Activated CD4-positive, alpha-beta T cell treated with anti-CD3 and anti-CD28 coated beads, Interleukin-2, amount 10 ng/mL, durations not matched to agents 7 days and 5 days (primary cell): Measurements from ENCODE around the gene GDPD5. TPM values are rescaled to one million over a fixed set of nuclear protein-coding genes. Genes with fewer than 3 reads are reported as not detected.

Experiments used
- CTCF ChIA-PET: fragments of 350-600 bp; sonication (Branson Sonifier 250); formaldehyde crosslinking; loops from one replicate; lab custom pipeline; 2021; ENCODE audit warnings: antibody characterized with exemption; lab: Charles Lee
- POLR2A ChIA-PET: fragments of 350-600 bp; sonication (Branson Sonifier 250); formaldehyde crosslinking; loops from one replicate; lab custom pipeline; 2021; ENCODE audit warnings: antibody characterized with exemption; lab: Charles Lee
- DNase-seq: peaks from one replicate; pipeline ENCODE4 v3.0.0-alpha.2; 2020
- H3K27ac Mint-ChIP-seq: one replicate; pipeline ENCODE4 v1.8.0; 2021; ENCODE audit warnings: mild to moderate bottlenecking, moderate library complexity, mixed read lengths
- H3K27me3 Mint-ChIP-seq: one replicate; pipeline ENCODE4 v1.8.0; 2021; ENCODE audit warnings: mixed read lengths
- H3K36me3 Mint-ChIP-seq: one replicate; pipeline ENCODE4 v1.8.0; 2021; ENCODE audit warnings: low read depth, mixed read lengths
- H3K4me1 Mint-ChIP-seq: one replicate; pipeline ENCODE4 v1.8.0; 2021; ENCODE audit warnings: mixed read lengths
- H3K4me3 Mint-ChIP-seq: one replicate; pipeline ENCODE4 v1.8.0; 2021; ENCODE audit warnings: mild to moderate bottlenecking, moderate library complexity, mixed read lengths
- H3K9me3 Mint-ChIP-seq: one replicate; pipeline ENCODE4 v1.8.0; 2021; ENCODE audit warnings: mixed read lengths
- total RNA-seq, 2 experiments: library from RNA; stranded (reverse); gene quantifications; one replicate each; pipeline ENCODE4 v1.2.3, GENCODE V29; 2021

The GDPD5 gene
- total RNA-seq, 2 experiments from 2014 or later = 55.8 to 62.3 TPM

DNA sequence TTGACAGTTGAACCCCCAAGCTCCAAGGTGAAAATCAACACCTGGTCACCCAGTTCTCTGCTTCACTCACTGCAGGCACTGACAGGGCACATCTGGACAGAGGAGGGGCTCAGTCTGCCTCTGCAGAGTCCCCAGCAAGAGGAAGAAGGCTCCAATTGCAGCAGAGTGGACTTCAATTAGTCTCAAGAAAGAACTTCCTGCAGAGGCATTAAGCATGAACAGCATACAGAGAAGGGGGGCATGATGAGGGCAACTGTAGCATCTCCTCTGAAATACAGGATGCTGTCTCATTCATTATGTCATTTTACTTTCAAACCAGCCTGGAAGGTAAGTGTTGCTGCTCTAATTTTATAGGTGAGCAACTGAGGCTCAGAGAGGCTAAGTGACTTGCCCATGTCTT, 11.1 kb downstream of the GDPD5 start:
- ChIA-PET POLR2A (no interaction called here), CTCF (interaction anchor here (1.0 kb wide), 1 partner anchor 9 kb away, joined by 3 read pairs; no protein-coding TSS in a partner anchor)
- Mint-ChIP-seq H3K36me3 (peaks cover 8% of the 10 kb centered on the region), H3K27me3 (no peaks in the 10 kb centered on the region), H3K4me3 (no peak overlapping the region), H3K27ac (no peak overlapping the region), H3K9me3 (no peaks in the 10 kb centered on the region), H3K4me1 (peaks cover 38% of the 10 kb centered on the region)
- DNase-seq = no peak

DNA sequence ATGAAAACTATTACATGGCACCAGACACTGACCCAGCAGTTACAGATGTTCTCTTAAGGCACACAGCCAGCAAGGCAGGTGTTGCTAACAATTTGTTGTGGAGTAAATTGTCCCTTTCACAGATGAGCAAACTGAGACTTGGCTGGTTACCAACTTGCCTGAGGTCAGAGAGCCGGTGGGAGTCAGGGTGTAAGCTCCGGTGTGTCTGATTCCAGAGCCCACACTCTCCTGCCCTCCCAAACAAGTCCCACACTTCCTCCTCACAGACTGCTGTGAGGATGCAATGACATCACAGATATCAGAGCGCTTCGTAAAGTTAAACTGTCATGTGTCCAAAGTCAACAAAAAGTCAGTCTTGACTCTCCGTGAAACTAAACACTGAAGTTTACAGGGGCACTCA, 12.5 kb downstream of the GDPD5 start:
- ChIA-PET POLR2A (no interaction called here), CTCF (interaction anchor here (1.0 kb wide), 1 partner anchor 10 kb away, joined by 3 read pairs; no protein-coding TSS in a partner anchor)
- Mint-ChIP-seq H3K9me3 (no peaks in the 10 kb centered on the region), H3K4me3 (no peak overlapping the region), H3K27ac (peak overlapping the region; percentile 21), H3K27me3 (no peaks in the 10 kb centered on the region), H3K36me3 (peaks cover 8% of the 10 kb centered on the region), H3K4me1 (peaks cover 41% of the 10 kb centered on the region)
- no peak for DNase-seq

DNA sequence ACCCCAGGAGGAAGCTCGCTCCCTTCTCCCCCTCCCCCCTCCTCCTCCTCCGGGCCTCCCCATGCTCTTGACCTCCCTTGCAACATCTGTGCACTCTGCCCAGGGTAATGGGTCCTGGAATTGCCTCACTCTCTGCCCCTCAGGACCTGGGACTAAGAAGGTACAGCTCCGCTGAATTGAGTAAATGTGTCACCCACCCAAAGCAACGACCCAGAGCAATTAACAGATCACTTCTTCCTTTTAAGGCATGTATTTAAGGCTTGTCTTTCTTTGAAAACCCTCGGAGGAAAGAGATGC, 15.1 kb downstream of the GDPD5 start:
- POLR2A ChIA-PET = no interaction called here
- Mint-ChIP-seq H3K9me3 (no peaks in the 10 kb centered on the region), H3K27me3 (no peaks in the 10 kb centered on the region), H3K4me3 (no peak overlapping the region), H3K4me1 (peaks cover 30% of the 10 kb centered on the region), H3K36me3 (peaks cover 1% of the 10 kb centered on the region), H3K27ac (peak overlapping the region; percentile 76)
- no peak for DNase-seq
- CTCF ChIA-PET = interaction anchor here (1.0 to 1.4 kb wide), 2 partner anchors 11 to 12 kb away, joined by 3 to 4 read pairs; no protein-coding TSS in a partner anchor

DNA sequence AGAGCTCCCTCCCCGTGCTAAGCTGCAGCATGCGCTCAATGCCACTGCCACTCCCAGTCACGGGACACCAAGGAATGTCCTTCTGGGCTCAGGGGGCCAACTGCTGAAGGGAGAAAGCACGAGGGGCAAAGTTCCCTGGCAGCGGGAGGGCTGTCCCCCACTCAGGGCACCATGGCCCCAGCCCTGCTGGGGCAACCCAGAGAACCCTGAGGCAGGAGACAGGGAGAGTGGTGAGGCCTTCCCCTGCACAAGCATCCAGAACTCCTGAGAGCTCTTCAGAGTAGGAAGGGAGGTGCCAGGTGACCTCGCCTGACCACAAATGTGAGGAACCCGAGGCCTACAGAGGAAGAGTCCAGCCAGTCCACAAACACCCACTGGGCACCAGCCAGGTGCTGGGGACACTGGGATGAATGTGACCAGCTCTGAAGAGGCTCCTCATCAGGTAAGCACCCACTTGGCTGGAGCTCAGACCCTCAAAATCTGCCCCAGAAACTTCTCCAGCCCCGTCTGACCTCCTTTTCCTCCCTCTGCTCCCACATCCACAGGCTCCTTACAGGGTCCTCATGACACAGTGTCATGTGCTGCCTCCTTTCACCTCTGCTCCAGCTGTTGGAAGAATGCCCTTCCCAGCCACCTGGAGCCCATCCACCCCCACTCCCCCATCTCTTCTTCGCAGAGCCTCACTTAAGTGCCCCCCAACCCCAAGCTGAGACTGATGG, 15.6 kb downstream of the GDPD5 start:
- no peaks in the 10 kb centered on the region for H3K36me3 Mint-ChIP-seq
- peak overlapping the region; percentile 19 for H3K27ac Mint-ChIP-seq
- H3K4me3 Mint-ChIP-seq = no peak overlapping the region
- H3K9me3 Mint-ChIP-seq = no peaks in the 10 kb centered on the region
- ChIA-PET POLR2A (no interaction called here), CTCF (interaction anchor here (0.7 to 1.4 kb wide), 3 partner anchors 11 to 38 kb away, joined by 3 to 4 read pairs (median 3); no protein-coding TSS in a partner anchor)
- H3K27me3 Mint-ChIP-seq = no peaks in the 10 kb centered on the region
- DNase-seq = no peak
- H3K4me1 Mint-ChIP-seq = peaks cover 29% of the 10 kb centered on the region

DNA sequence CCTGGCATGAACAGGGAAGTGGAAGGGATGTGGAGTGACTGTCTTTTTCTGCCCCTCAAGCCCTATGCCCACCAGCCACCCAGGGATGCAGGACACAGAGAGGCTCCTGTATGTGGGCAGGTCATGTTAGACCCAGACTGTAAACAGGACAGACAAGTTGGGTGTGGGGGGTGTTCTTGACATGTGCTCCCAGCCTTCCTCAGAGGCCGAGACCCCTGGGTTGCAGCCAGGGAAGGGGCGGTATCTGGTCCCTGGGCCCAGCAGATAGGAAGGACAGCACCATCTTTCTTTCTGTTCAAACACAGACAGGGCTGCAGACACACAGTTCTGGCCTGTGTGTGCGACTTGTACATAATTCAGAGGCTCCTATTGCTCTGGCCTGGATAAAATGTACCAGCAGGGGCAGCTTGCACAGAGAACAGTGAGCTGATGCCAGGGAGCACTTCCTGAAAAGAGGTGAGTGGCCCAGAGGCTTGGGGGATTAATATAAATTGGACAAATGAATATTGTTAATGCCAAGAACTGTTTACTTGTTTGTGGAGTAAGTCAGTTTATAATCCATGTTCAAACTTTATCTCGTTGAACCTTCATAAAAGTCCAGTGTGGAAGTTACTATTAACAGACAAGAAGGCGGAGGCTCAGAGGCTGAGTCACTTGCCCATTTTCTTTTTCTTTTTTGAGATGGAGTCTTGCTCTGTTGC, 16.6 kb downstream of the GDPD5 start:
- Mint-ChIP-seq H3K4me1 (peaks cover 29% of the 10 kb centered on the region), H3K9me3 (no peaks in the 10 kb centered on the region), H3K36me3 (no peaks in the 10 kb centered on the region), H3K4me3 (no peak overlapping the region), H3K27ac (peak overlapping the region; percentile 95), H3K27me3 (no peaks in the 10 kb centered on the region)
- no peak for DNase-seq
- ChIA-PET POLR2A (no interaction called here), CTCF (no interaction called here)

DNA sequence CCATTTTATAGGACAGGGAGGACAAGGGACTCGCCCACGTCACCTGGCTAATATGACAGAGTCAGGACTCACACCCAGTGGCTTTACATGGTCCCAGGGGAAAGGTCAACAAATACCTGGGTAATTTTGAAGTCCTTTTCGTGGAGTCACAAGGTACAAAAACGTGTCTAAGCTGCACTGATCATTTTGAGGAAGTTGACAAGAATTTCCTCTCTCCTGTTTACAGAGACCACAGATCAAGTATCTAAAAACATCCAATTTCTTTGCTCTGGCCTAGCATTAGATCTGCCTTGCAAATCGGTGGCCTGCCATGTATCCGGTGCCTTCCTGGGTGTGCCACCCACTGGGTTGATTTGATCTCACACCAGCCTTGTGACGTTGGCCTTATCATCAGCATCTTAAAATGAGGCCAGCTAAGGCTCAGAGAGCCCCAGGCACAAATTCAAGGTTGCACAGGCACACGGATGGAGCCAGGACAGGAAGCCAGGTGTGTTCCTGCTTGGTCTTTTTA, 17.6 kb downstream of the GDPD5 start:
- Mint-ChIP-seq H3K27ac (peak overlapping the region; percentile 95), H3K27me3 (no peaks in the 10 kb centered on the region), H3K4me1 (peaks cover 29% of the 10 kb centered on the region), H3K9me3 (no peaks in the 10 kb centered on the region), H3K36me3 (no peaks in the 10 kb centered on the region), H3K4me3 (peak overlapping the region; percentile 33)
- CTCF ChIA-PET = interaction anchor here (0.8 to 1.4 kb wide), 4 partner anchors 12 to 63 kb away, joined by 3 to 5 read pairs (median 3); no protein-coding TSS in a partner anchor
- peak; percentile 81 for DNase-seq
- POLR2A ChIA-PET = no interaction called here

DNA sequence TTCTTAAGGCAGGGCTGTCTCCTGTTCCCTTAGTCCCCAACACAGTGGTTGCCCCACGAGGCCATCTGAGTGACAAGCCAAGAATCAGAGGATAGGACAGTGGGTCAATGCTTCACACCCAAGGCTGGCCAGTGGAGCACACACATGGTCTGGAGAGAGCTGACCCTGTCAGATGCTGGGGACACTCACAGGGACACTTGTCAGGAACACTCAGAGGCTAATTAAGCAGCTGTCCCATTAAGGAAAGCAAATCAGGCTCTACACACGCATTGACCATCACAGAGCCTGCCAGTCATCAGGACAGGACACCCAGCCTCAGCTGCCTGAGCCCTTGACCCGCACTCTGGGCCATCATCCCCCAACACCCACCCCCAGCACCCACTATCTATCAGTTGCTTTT, 18.2 kb downstream of the GDPD5 start:
- DNase-seq = no peak
- Mint-ChIP-seq H3K4me1 (peaks cover 31% of the 10 kb centered on the region), H3K36me3 (no peaks in the 10 kb centered on the region), H3K9me3 (no peaks in the 10 kb centered on the region), H3K27me3 (no peaks in the 10 kb centered on the region), H3K27ac (peak overlapping the region; percentile 95), H3K4me3 (no peak overlapping the region)
- ChIA-PET POLR2A (no interaction called here), CTCF (interaction anchor here (0.8 to 1.4 kb wide), 4 partner anchors 11 to 63 kb away, joined by 3 to 5 read pairs (median 3); no protein-coding TSS in a partner anchor)

DNA sequence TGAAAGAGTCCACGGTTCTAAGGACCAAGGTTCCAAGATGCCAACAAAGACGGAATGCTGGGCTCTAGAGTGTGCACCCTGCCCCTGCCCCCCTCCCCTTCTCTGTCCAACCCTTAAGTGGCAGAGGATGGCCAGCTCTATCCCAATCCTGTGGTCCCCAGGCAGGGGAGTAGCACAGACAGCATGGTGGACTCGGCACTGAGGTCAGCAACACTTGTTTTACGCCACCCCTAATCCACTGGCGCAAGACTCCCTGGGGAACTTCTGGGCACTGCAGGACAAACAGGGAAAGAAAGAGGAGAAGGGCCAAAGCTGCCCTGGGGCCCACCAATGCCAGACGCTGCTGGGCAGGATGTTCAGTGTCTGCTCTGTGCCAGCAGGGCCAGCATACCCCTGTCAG, 18.9 kb downstream of the GDPD5 start:
- POLR2A ChIA-PET = no interaction called here
- no peaks in the 10 kb centered on the region for H3K27me3 Mint-ChIP-seq
- CTCF ChIA-PET = interaction anchor here (0.6 to 1.1 kb wide), 3 partner anchors 12 to 47 kb away, joined by 3 to 4 read pairs (median 4); no protein-coding TSS in a partner anchor
- H3K4me1 Mint-ChIP-seq = peaks cover 37% of the 10 kb centered on the region
- H3K27ac Mint-ChIP-seq = peak overlapping the region; percentile 95
- no peaks in the 10 kb centered on the region for H3K9me3 Mint-ChIP-seq
- H3K36me3 Mint-ChIP-seq = no peaks in the 10 kb centered on the region
- H3K4me3 Mint-ChIP-seq = no peak overlapping the region
- DNase-seq = no peak

DNA sequence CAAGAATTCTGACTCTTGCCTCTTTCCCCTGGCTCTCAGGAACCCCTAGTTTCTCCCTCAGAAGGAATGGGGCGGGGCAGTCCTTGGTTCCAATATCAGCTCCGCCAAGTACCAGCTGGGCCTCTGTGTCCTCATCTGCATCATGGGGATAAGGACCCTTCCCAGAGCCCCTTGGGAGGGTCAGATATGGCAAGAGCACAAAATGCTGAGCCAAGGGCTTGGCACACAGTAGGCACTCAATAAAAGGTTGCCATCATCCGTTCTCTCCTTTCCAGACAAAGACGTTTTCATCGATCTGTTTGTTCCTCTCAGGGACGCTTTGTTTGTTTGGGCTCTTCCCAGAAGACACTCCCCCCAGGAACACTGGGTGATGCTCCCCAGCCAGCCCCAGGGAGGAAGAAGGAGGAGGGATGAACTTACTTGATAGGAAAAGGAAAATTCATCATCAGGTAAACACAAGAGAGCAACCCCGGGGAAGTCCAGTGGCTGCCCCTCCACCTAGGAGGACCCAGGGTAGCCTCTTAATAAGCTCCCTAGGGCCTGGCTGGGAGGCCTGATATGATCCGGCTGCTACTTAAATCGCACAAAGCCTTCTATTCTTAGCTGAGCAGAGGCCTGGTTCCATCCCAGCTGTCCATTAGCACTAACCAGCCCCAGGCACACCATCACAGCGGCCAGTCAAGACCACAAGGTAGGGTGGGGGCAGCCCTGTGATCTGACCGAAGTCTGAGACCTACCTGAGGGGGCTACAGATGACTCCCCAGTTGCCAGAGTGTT, 19.6 kb downstream of the GDPD5 start:
- Mint-ChIP-seq H3K9me3 (no peaks in the 10 kb centered on the region), H3K27me3 (no peaks in the 10 kb centered on the region), H3K27ac (peak overlapping the region; percentile 95), H3K36me3 (no peaks in the 10 kb centered on the region), H3K4me1 (peaks cover 38% of the 10 kb centered on the region), H3K4me3 (no peak overlapping the region)
- POLR2A ChIA-PET = no interaction called here
- CTCF ChIA-PET = interaction anchor here (0.6 to 1.1 kb wide), 3 partner anchors 11 to 46 kb away, joined by 3 to 4 read pairs (median 4); no protein-coding TSS in a partner anchor
- no peak for DNase-seq

DNA sequence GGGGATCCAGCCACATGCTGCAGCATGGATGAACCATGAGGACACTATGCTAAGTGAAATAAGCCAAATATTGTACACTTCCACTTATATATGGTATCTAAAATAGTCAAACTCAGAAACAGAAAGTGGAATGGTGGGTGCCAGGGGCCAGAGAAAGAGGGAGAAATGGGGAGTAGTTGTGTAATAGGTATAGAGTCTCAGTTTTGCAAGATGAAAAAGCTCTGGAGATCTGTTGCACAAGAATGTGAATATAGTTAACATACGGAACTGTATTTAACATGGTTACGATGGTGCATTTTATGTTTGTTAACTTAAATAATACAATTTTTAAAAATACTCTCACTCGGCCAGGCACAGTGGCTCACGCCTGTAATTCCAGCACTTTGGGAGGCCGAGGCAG, 21.2 kb downstream of the GDPD5 start:
- no peaks in the 10 kb centered on the region for H3K9me3 Mint-ChIP-seq
- no peak overlapping the region for H3K27ac Mint-ChIP-seq
- CTCF ChIA-PET = interaction anchor here (1.2 kb wide), 1 partner anchor 29 kb away, joined by 3 read pairs; no protein-coding TSS in a partner anchor
- POLR2A ChIA-PET = no interaction called here
- H3K36me3 Mint-ChIP-seq = no peaks in the 10 kb centered on the region
- H3K4me1 Mint-ChIP-seq = peaks cover 43% of the 10 kb centered on the region
- H3K4me3 Mint-ChIP-seq = no peak overlapping the region
- no peaks in the 10 kb centered on the region for H3K27me3 Mint-ChIP-seq
- no peak for DNase-seq

DNA sequence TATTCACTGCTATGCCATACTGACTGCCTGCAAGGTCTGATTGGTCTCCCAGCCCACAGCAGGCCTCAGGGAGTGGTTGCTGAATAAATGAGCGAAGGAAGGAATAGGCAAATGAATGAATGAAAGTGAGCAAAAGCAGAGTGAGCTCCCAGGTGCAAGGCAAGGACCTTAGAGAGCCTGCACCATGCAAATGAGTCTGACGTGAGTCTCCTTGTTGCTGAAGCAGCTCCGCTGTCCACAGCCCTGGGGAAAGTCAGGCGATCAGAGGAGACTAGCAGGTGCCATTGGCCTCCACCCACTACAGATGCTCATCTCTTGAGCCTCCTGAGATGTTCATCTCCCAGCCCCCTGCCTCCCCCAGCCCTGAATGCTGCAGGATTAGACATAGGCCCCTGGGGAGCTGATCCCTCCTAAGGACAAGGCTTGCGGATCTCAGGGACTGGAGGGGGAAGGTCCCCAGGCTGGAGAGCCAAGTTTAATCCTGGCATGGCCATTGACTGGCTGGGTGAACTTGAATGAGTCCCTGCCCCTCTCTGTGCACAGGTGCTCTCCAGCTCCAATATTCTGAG, 22.1 kb downstream of the GDPD5 start:
- Mint-ChIP-seq H3K9me3 (no peaks in the 10 kb centered on the region), H3K4me1 (peaks cover 37% of the 10 kb centered on the region), H3K27ac (no peak overlapping the region), H3K4me3 (no peak overlapping the region), H3K36me3 (no peaks in the 10 kb centered on the region), H3K27me3 (no peaks in the 10 kb centered on the region)
- ChIA-PET POLR2A (no interaction called here), CTCF (interaction anchor here (1.2 kb wide), 1 partner anchor 30 kb away, joined by 3 read pairs; no protein-coding TSS in a partner anchor)
- no peak for DNase-seq

DNA sequence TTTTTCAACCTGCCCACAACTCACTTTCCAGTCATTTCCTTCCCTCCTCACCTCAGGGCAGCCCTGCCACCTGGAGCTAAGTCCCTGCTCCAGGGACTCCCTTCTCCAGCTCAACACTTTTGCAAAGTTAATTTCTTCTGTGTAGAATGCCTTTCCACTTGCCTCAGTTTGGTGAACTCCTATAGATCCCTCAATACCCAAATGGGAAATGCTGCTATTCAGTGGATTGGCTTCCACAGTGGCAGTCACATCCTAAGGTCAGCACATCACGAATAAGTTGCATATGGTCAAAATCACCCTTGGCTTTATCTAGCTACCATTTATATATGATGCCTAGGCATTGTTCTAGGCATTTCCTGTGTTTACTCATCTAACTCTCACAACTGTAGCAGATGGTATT, 23.6 kb downstream of the GDPD5 start:
- no peaks in the 10 kb centered on the region for H3K9me3 Mint-ChIP-seq
- no peak for DNase-seq
- H3K27ac Mint-ChIP-seq = no peak overlapping the region
- ChIA-PET POLR2A (no interaction called here), CTCF (interaction anchor here (0.7 to 1.1 kb wide), 5 partner anchors 12 to 38 kb away, joined by 3 to 4 read pairs (median 3); partner anchors contain the start of gene GDPD5)
- H3K27me3 Mint-ChIP-seq = no peaks in the 10 kb centered on the region
- peaks cover 22% of the 10 kb centered on the region for H3K4me1 Mint-ChIP-seq
- no peaks in the 10 kb centered on the region for H3K36me3 Mint-ChIP-seq
- H3K4me3 Mint-ChIP-seq = no peak overlapping the region
